Right atrium auricular region (tissue), 2 donors: Measurements from ENCODE around the gene ATP13A5. TPM values are rescaled to one million over a fixed set of nuclear protein-coding genes. Genes with fewer than 3 reads are reported as not detected.

ENCODE experiments used
- DNase-seq: peaks from one replicate; pipeline ENCODE4 v3.0.0-alpha.2; 2019; ENCODE audit warnings: low spot score
- H3K27ac ChIP-seq, 2 donors: fragments of 200-600 bp; sonication (generic); 1 replicate in 1 of 2; 2 replicates in 1 of 2; pipeline ENCODE4 v1.5.1; 2016 to 2019
- H3K27me3 ChIP-seq, 2 donors: fragments of 200-600 bp; sonication (generic); one replicate each; pipeline versions ENCODE4 v1.5.1 to v1.6.0; 2017 to 2019
- H3K36me3 ChIP-seq: fragments of 200-600 bp; sonication (generic); one replicate; pipeline ENCODE4 v1.5.1; 2016
- H3K4me1 ChIP-seq, 2 donors: fragments of 200-600 bp; sonication (generic); one replicate each; pipeline versions ENCODE4 v1.5.1 to v1.6.0; 2017 to 2019
- H3K4me3 ChIP-seq, 2 donors: fragments of 200-600 bp; sonication (generic); 1 replicate in 1 of 2; 2 replicates in 1 of 2; pipeline ENCODE4 v1.5.1; 2017 to 2019; ENCODE audit warnings: mild to moderate bottlenecking in 1 of 2, moderate library complexity in 1 of 2
- H3K9me3 ChIP-seq, 2 donors: fragments of 200-600 bp; sonication (generic); one replicate each; pipeline ENCODE4 v1.5.1; 2019
- total RNA-seq, 2 donors: library from RNA; depleted of rRNA; stranded (reverse); fragments of >200 nt; gene quantifications; one replicate each; pipeline ENCODE4 v1.1.0, GENCODE V29; 2016
- TF ChIP-seq, protein P1 (sequence below), 2 donors: fragments of 200-600 bp; sonication (generic); IDR thresholded peaks; one replicate each; pipeline ENCODE4 v1.5.1; 2019; ENCODE audit warnings: antibody characterized with exemption in 2 of 2

The ATP13A5 gene
- total RNA-seq, 2 donors from 2014 or later, result not detected

DNA sequence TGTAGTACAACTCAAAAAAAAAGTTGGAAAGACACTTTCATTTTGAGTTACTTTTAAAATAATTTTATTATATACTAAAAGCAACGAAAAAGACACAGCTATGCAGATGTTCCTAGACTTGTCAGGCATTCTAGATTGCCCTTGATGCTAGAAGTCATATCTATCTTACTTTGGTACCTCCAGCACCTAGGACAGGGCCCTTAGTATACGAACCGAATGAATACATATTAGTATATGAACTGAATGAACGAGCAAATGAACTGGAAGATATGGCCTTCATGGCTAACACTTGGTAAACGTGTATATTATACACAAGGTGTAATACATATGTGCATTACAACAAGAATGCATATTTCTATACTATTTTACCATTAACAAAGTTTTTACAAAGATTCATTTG lies 24.1 kb downstream of the ATP13A5 start:
- no peaks in the 10 kb centered on the region for H3K4me1 ChIP-seq
- H3K4me3 ChIP-seq, result no peak overlapping the region
- no peaks in the 10 kb centered on the region for H3K36me3 ChIP-seq
- TF ChIP-seq, protein P1, sequence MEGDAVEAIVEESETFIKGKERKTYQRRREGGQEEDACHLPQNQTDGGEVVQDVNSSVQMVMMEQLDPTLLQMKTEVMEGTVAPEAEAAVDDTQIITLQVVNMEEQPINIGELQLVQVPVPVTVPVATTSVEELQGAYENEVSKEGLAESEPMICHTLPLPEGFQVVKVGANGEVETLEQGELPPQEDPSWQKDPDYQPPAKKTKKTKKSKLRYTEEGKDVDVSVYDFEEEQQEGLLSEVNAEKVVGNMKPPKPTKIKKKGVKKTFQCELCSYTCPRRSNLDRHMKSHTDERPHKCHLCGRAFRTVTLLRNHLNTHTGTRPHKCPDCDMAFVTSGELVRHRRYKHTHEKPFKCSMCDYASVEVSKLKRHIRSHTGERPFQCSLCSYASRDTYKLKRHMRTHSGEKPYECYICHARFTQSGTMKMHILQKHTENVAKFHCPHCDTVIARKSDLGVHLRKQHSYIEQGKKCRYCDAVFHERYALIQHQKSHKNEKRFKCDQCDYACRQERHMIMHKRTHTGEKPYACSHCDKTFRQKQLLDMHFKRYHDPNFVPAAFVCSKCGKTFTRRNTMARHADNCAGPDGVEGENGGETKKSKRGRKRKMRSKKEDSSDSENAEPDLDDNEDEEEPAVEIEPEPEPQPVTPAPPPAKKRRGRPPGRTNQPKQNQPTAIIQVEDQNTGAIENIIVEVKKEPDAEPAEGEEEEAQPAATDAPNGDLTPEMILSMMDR (IDR thresholded peaks at IDR 0.05), result no peak
- DNase-seq, result no peak
- H3K9me3 ChIP-seq, result no peaks in the 10 kb centered on the region
- no peak overlapping the region for H3K27ac ChIP-seq
- no peaks in the 10 kb centered on the region for H3K27me3 ChIP-seq

DNA sequence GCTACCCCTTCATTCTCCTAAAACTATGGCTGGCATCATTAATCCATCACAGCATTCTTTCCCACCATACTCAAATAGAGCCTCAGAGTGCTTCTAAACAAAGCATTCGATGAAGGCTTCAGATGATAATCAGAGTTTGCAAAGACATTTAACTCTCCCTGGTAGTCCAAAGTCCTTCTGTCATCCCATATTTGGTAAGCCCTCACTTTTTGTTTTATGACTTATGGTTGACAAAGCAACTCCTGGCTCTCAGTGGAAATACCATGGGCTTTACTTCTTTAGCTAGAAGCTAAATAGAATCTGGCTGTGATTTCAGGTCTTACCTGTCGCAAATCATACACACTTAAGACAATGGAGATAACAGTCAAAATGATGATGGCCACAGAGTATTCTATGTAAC lies 27.8 kb downstream of the ATP13A5 start:
- no peak overlapping the region for H3K27ac ChIP-seq
- H3K4me1 ChIP-seq, result no peaks in the 10 kb centered on the region
- no peaks in the 10 kb centered on the region for H3K27me3 ChIP-seq
- H3K9me3 ChIP-seq, result no peaks in the 10 kb centered on the region
- DNase-seq, result no peak
- no peak overlapping the region for H3K4me3 ChIP-seq
- TF ChIP-seq, protein P1 (IDR thresholded peaks at IDR 0.05), result no peak
- H3K36me3 ChIP-seq, result no peaks in the 10 kb centered on the region

DNA sequence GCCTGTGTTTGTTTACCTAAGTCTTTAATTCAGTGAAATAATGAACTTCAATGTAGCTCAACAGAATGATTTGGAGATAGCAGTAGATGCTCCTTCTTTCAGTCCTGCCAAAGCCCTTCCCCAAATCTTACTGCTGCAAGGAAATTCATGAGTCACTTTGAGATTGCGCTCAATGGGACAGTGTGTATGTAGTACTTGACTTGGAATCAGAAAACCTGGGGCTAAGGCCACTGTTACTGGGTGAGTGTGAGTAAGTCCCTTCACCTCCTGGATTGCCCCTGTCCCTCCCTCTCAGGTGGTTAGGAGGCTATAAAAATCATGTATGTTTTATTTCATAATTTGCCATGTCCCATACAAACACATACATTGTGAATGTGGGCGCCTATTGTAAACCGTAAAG lies 29.9 kb downstream of the ATP13A5 start:
- Histone ChIP-seq H3K4me3 (no peak overlapping the region), H3K4me1 (no peaks in the 10 kb centered on the region), H3K36me3 (no peaks in the 10 kb centered on the region), H3K9me3 (no peaks in the 10 kb centered on the region), H3K27me3 (no peaks in the 10 kb centered on the region), H3K27ac (no peak overlapping the region)
- DNase-seq, result no peak
- TF ChIP-seq, protein P1 (IDR thresholded peaks at IDR 0.05), result no peak

DNA sequence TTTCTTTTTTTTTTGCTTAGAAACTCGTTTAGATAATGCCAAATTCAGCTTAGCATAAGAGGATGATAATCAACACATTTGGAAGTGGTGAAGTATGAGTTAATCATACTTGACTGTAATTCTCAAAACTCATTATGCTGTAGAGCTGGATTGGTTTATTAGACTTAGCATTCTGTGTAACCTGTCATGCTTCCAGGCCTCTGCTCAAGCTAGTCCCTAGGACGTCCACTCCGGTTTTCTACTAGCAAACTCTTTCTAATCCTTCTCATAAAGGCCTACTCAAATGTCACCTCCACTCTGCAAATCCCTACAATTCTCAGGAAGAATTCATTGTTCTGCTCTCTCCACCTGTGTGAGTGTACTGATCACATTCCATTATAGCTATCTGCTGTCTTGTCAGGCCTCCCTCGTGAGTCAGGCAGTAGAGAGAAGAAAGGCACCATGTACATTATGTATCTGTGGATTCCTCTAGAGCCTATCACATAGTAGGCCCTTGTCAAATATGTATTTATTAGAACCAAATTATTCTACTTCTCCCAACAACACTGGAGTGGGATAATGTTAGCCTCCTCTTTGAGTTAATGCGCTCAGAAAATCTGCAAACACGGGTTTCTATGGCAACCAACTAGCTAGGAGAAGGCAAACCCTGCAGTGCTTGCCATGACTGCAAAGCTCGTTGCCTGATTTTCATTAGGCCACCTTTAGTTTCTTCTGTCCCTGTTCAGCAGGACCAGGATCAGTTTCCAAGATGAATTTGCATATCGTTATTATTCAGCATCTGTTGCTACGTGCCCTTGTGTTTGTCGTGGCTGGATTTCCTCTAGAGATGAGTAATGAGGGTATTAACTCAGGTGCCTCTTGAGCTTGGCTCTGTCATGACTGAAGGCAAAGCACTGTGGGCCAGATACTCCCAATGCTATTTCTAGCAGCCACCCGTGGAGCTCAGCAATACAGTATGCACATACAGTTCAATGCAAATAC lies 30.7 kb downstream of the ATP13A5 start:
- no peaks in the 10 kb centered on the region for H3K4me1 ChIP-seq
- no peak for DNase-seq
- no peak overlapping the region for H3K4me3 ChIP-seq
- H3K27ac ChIP-seq, result no peak overlapping the region
- H3K27me3 ChIP-seq, result no peaks in the 10 kb centered on the region
- H3K36me3 ChIP-seq, result no peaks in the 10 kb centered on the region
- no peaks in the 10 kb centered on the region for H3K9me3 ChIP-seq
- TF ChIP-seq, protein P1 (IDR thresholded peaks at IDR 0.05), result no peak

DNA sequence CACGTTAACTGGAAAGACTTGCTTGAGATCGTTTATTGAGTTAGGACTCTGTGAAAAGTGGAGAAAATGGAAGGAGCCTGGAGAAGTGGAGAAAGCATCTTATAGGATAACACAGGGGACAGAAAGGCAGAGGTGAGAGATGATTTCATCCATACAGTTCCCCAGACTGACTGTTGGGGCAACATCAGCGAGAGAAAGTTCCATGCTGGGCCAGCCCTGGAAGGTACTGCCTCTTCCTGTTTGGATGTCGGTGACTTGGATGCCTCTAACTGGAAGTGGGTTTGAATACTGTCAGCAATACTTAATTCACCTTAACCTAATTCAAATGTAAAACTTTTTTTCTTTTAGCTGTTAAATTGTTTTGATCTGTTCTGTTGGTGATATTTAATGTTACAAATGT lies 32.3 kb downstream of the ATP13A5 start:
- H3K27ac ChIP-seq, result no peak overlapping the region
- DNase-seq, result no peak
- H3K4me1 ChIP-seq, result no peaks in the 10 kb centered on the region
- H3K36me3 ChIP-seq, result no peaks in the 10 kb centered on the region
- H3K9me3 ChIP-seq, result no peaks in the 10 kb centered on the region
- TF ChIP-seq, protein P1 (IDR thresholded peaks at IDR 0.05), result no peak
- H3K4me3 ChIP-seq, result no peak overlapping the region
- H3K27me3 ChIP-seq, result no peaks in the 10 kb centered on the region
